Measurements from ENCODE around the gene ADARB2. TPM values are rescaled to one million over a fixed set of nuclear protein-coding genes. Genes with fewer than 3 reads are reported as not detected.

Gene ADARB2
- total RNA-seq, 3 donors from 2014 or later (not counting 1 experiment from before 2014, with no cell fraction given): 0.27 to 0.78 (median 0.40) TPM

DNA sequence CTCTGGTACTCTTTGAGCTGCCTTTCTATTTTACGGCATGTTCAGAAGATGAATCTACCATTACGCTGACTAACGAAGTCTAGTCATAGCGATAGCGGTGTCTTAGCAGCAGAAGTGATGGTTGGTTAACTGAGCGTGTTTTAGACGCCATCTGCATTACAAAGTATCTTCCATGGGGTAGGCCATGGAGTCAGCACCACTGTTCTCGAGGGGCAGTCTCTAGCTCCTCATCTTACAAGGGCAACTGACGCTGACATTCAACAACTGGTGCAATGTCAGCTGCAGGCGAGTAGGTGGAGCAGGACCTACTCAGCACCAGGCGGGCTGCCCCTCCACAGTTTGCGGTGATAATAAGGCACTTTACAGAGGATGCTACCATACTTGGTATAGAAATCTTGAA lies 88.7 kb downstream of the ADARB2 start:
- no peaks in the 10 kb centered on the region for H3K27me3 ChIP-seq (ENCODE audit: control insufficient read depth, insufficient read depth, low read length)
- H3K27ac Mint-ChIP-seq: no peak overlapping the region
- no peaks in the 10 kb centered on the region for H3K36me3 ChIP-seq (ENCODE audit: control insufficient read depth, insufficient read depth, low read length)
- H3K9me3 ChIP-seq (ENCODE audit: control insufficient read depth, insufficient read depth, low read length): no peaks in the 10 kb centered on the region
- H3K4me3 ChIP-seq (ENCODE audit: low read length): no peak overlapping the region
- no peak overlapping the region for H3K27ac ChIP-seq (ENCODE audit: low read length)
- ATAC-seq (no peak), DNase-seq (no peak)
- intact Hi-C loops (cut with micrococcal nuclease): no loop called here
- H3K27me3 Mint-ChIP-seq (ENCODE audit: low read depth in 2 of 2): peaks cover 0 to 6% of the 10 kb centered on the region in 2 donors
- H3K9me3 Mint-ChIP-seq: no peaks in the 10 kb centered on the region
- no peak for TF ChIP-seq CTCF (IDR thresholded peaks at IDR 0.05)
- no peaks in the 10 kb centered on the region for H3K4me1 ChIP-seq (ENCODE audit: control insufficient read depth, insufficient read depth, low read length)
- H3K4me1 Mint-ChIP-seq: no peaks in the 10 kb centered on the region
- WGBS (ENCODE audit: insufficient coverage): 75% methylated on average over 12 of the region's 12 CpGs
- H3K4me3 Mint-ChIP-seq: no peak overlapping the region
- no peaks in the 10 kb centered on the region for H3K36me3 Mint-ChIP-seq

DNA sequence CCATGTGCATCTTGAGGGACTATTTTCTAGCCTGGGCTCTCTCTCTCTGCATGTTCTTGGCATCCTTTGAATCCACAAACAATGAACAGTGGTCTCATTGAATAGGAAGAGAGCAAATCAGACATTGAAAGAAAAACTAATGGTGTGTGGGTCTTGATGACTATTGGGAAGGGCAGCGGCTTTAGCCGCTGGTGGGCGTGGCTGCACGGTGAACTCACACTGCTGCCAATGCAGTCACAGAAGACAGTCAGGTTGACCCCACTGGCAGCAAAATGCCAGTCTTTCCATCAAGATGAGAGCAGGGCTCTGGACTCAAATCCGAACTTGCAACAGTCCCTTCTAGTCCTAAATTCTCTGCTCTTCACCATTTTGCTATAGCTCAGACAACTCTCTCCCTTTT lies 91.0 kb downstream of the ADARB2 start:
- Histone ChIP-seq H3K27ac (ENCODE audit: low read length) (no peak overlapping the region), H3K4me3 (ENCODE audit: low read length) (no peak overlapping the region), H3K36me3 (ENCODE audit: control insufficient read depth, insufficient read depth, low read length) (no peaks in the 10 kb centered on the region), H3K9me3 (ENCODE audit: control insufficient read depth, insufficient read depth, low read length) (no peaks in the 10 kb centered on the region), H3K4me1 (ENCODE audit: control insufficient read depth, insufficient read depth, low read length) (no peaks in the 10 kb centered on the region), H3K27me3 (ENCODE audit: control insufficient read depth, insufficient read depth, low read length) (no peaks in the 10 kb centered on the region)
- TF ChIP-seq CTCF (IDR thresholded peaks at IDR 0.05): no peak
- peaks cover 0 to 3% of the 10 kb centered on the region in 2 donors for H3K27me3 Mint-ChIP-seq (ENCODE audit: low read depth in 2 of 2)
- intact Hi-C loops (cut with micrococcal nuclease): no loop called here
- H3K36me3 Mint-ChIP-seq: no peaks in the 10 kb centered on the region
- no peak overlapping the region for H3K4me3 Mint-ChIP-seq
- no peak overlapping the region for H3K27ac Mint-ChIP-seq
- ATAC-seq (no peak), DNase-seq (no peak)
- no peaks in the 10 kb centered on the region for H3K4me1 Mint-ChIP-seq
- no peaks in the 10 kb centered on the region for H3K9me3 Mint-ChIP-seq
- WGBS (ENCODE audit: insufficient coverage): 85% methylated on average over 5 of the region's 5 CpGs

DNA sequence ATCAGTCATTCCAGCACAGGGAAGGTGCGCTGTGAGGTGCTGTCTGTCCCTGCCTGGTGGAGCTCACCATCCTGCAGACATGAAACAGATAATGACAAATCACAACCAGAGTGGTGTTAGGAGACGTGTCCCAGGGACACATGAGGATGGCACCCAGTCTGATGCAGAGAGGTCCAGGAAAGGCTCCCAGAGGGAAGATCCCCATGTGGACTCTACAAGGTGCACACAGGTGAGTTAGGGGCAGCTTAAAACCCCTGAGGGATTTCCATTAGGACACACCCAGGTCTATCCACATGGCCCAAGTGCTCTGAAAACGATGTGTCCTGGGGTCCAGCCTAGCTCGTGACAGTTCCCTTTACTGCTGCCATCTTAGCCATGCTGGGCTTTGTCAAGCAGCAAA lies 91.4 kb downstream of the ADARB2 start:
- no peak for ATAC-seq
- Histone ChIP-seq H3K27me3 (ENCODE audit: control insufficient read depth, insufficient read depth, low read length) (no peaks in the 10 kb centered on the region), H3K9me3 (ENCODE audit: control insufficient read depth, insufficient read depth, low read length) (no peaks in the 10 kb centered on the region), H3K36me3 (ENCODE audit: control insufficient read depth, insufficient read depth, low read length) (no peaks in the 10 kb centered on the region), H3K4me3 (ENCODE audit: low read length) (no peak overlapping the region), H3K4me1 (ENCODE audit: control insufficient read depth, insufficient read depth, low read length) (no peaks in the 10 kb centered on the region), H3K27ac (ENCODE audit: low read length) (no peak overlapping the region)
- Mint-ChIP-seq H3K9me3 (no peaks in the 10 kb centered on the region), H3K4me3 (no peak overlapping the region), H3K4me1 (no peaks in the 10 kb centered on the region), H3K36me3 (no peaks in the 10 kb centered on the region), H3K27me3 (ENCODE audit: low read depth in 2 of 2) (peaks cover 0 to 3% of the 10 kb centered on the region in 2 donors), H3K27ac (no peak overlapping the region)
- WGBS (ENCODE audit: insufficient coverage): 70% methylated on average over 4 of the region's 4 CpGs
- TF ChIP-seq CTCF (IDR thresholded peaks at IDR 0.05): no peak
- intact Hi-C loops (cut with micrococcal nuclease): no loop called here
- no peak for DNase-seq

GRCh38 chr10:1644191-1644711 lies 93.1 kb downstream of the ADARB2 start:
- DNase-seq: no peak
- Mint-ChIP-seq H3K36me3 (no peaks in the 10 kb centered on the region), H3K4me1 (no peaks in the 10 kb centered on the region), H3K27ac (no peak overlapping the region), H3K4me3 (no peak overlapping the region), H3K9me3 (no peaks in the 10 kb centered on the region), H3K27me3 (ENCODE audit: low read depth in 2 of 2) (peaks cover 0 to 3% of the 10 kb centered on the region in 2 donors)
- WGBS (ENCODE audit: insufficient coverage): 89% methylated on average over 13 of the region's 15 CpGs
- Histone ChIP-seq H3K27me3 (ENCODE audit: control insufficient read depth, insufficient read depth, low read length) (no peaks in the 10 kb centered on the region), H3K4me1 (ENCODE audit: control insufficient read depth, insufficient read depth, low read length) (no peaks in the 10 kb centered on the region), H3K9me3 (ENCODE audit: control insufficient read depth, insufficient read depth, low read length) (no peaks in the 10 kb centered on the region), H3K4me3 (ENCODE audit: low read length) (no peak overlapping the region), H3K36me3 (ENCODE audit: control insufficient read depth, insufficient read depth, low read length) (no peaks in the 10 kb centered on the region), H3K27ac (ENCODE audit: low read length) (no peak overlapping the region)
- ATAC-seq: no peak
- TF ChIP-seq CTCF (IDR thresholded peaks at IDR 0.05): no peak
- intact Hi-C loops (cut with micrococcal nuclease): no loop called here
